Measurements from ENCODE around the gene DNASE1L1.

The DNASE1L1 gene

GRCh38 chrX:154436374-154436982, 27.4 kb upstream of the DNASE1L1 start:
- DNase-seq (ENCODE audit: low read depth, low spot score), result no peak

- DNase-seq (ENCODE audit: low read depth, low spot score), result no peak
Measured at GRCh38 chrX:154435171-154435733, 26.2 kb upstream of the DNASE1L1 start.

- no peak for DNase-seq (ENCODE audit: low read depth, low spot score)
Measured at GRCh38 chrX:154434394-154435168, 25.5 kb upstream of the DNASE1L1 start.

GRCh38 chrX:154433605-154434004, 24.6 kb upstream of the DNASE1L1 start:
- no peak for DNase-seq (ENCODE audit: low read depth, low spot score)

GRCh38 chrX:154432210-154432609, 23.2 kb upstream of the DNASE1L1 start:
- no peak for DNase-seq (ENCODE audit: low read depth, low spot score)

- no peak for DNase-seq (ENCODE audit: low read depth, low spot score)
Measured at GRCh38 chrX:154431341-154431740, 22.3 kb upstream of the DNASE1L1 start.

- DNase-seq (ENCODE audit: low read depth, low spot score), result no peak
Measured at GRCh38 chrX:154430916-154431315, 21.9 kb upstream of the DNASE1L1 start.

GRCh38 chrX:154430479-154430878, 21.4 kb upstream of the DNASE1L1 start:
- DNase-seq (ENCODE audit: low read depth, low spot score), result no peak

GRCh38 chrX:154429711-154430110, 20.7 kb upstream of the DNASE1L1 start:
- DNase-seq (ENCODE audit: low read depth, low spot score), result no peak

- DNase-seq (ENCODE audit: low read depth, low spot score), result peak; percentile 82
Measured at GRCh38 chrX:154428176-154429171, 19.4 kb upstream of the DNASE1L1 start, which contains the start of gene ATP6AP1. Gene ATP6AP1, plus strand, starts transcription at chrX:154428677. Its CDS starts 16 bp downstream, at chrX:154428693.

- DNase-seq (ENCODE audit: low read depth, low spot score), result no peak
Measured at GRCh38 chrX:154426916-154427770, 18.1 kb upstream of the DNASE1L1 start.

- no peak for DNase-seq (ENCODE audit: low read depth, low spot score)
Measured at GRCh38 chrX:154420402-154420756, 11.3 kb upstream of the DNASE1L1 start.

GRCh38 chrX:154419688-154420401, 10.8 kb upstream of the DNASE1L1 start:
- no peak for DNase-seq (ENCODE audit: low read depth, low spot score)

GRCh38 chrX:154419189-154419588, 10.1 kb upstream of the DNASE1L1 start:
- no peak for DNase-seq (ENCODE audit: low read depth, low spot score)

- no peak for DNase-seq (ENCODE audit: low read depth, low spot score)
Measured at GRCh38 chrX:154417157-154417556, 8.1 kb upstream of the DNASE1L1 start.

GRCh38 chrX:154413142-154413541, 4.1 kb upstream of the DNASE1L1 start:
- DNase-seq (ENCODE audit: low read depth, low spot score), result no peak

GRCh38 chrX:154412468-154412867, 3.4 kb upstream of the DNASE1L1 start:
- DNase-seq (ENCODE audit: low read depth, low spot score), result no peak

GRCh38 chrX:154411981-154412340, 2.9 kb upstream of the DNASE1L1 start:
- no peak for DNase-seq (ENCODE audit: low read depth, low spot score)

GRCh38 chrX:154408659-154409221, 314 bp downstream of the DNASE1L1 start:
- DNase-seq (ENCODE audit: low read depth, low spot score), result no peak

Measured in brain pericyte (primary cell).